ENCODE data around the gene TOR1A. TPM values are rescaled to one million over a fixed set of nuclear protein-coding genes. Genes with fewer than 3 reads are reported as not detected.
A peak's percentile ranks its signal among the peaks of the same experiment; 100 is the strongest.

TOR1A gene
- total RNA-seq, 1 donor from 2014 or later: 12.9 TPM

- Histone ChIP-seq H3K4me1 (no peaks in the 10 kb centered on the region), H3K27ac (replicated peaks) (no peak overlapping the region)
- intact Hi-C loops (cut with micrococcal nuclease): no loop called here
These were observed 55.5 kb downstream of the TOR1A start for GRCh38 chr9:129768486-129768885.

DNA sequence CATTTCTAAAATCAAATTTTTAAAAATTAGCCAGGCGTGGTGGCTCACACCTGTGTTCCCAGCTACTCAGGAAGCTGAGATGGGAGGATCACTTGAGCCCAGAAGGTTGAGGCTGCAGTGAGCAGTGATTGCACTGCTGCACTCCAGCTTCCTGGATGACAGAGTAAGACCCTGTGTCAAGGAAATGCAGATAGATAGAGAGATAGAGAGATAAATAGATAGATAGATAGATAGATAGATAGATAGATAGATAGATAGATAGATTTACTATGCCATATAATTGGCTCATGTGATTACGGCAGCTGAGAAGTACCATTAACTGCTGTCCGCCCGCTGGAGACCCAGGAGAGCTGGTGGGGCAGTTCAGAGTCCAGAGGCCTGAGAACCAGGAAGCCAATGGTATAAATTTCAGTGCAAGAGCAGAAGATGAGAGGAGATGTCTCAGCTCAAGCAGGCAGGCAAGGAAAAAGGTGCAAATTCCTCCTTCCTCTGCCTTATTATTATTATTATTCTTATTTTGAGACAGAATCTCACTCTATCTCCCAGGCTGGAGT lies 58.1 kb downstream of the TOR1A start:
- H3K9me3 ChIP-seq (replicated peaks): no peaks in the 10 kb centered on the region
- no peaks in the 10 kb centered on the region for H3K36me3 ChIP-seq
- no peak overlapping the region for H3K27ac ChIP-seq (replicated peaks)
- DNase-seq: no peak
- peaks cover 6% of the 10 kb centered on the region for H3K4me1 ChIP-seq
- H3K27me3 ChIP-seq (ENCODE audit: low read depth): no peaks in the 10 kb centered on the region
- TF ChIP-seq CTCF (IDR thresholded peaks at IDR 0.05; ENCODE audit: borderline replicate concordance): no peak
- intact Hi-C loops (cut with micrococcal nuclease): no loop called here
- H3K4me3 ChIP-seq: no peak overlapping the region

More at GRCh38 chr9:129768486-129768885, 55.5 kb downstream of the TOR1A start:
- no peaks in the 10 kb centered on the region for H3K36me3 ChIP-seq
- no peak overlapping the region for H3K4me3 ChIP-seq
- H3K27me3 ChIP-seq (ENCODE audit: low read depth): no peaks in the 10 kb centered on the region
- no peak for TF ChIP-seq CTCF (IDR thresholded peaks at IDR 0.05; ENCODE audit: borderline replicate concordance)
- no peak for DNase-seq
- H3K9me3 ChIP-seq (replicated peaks): no peaks in the 10 kb centered on the region

DNA sequence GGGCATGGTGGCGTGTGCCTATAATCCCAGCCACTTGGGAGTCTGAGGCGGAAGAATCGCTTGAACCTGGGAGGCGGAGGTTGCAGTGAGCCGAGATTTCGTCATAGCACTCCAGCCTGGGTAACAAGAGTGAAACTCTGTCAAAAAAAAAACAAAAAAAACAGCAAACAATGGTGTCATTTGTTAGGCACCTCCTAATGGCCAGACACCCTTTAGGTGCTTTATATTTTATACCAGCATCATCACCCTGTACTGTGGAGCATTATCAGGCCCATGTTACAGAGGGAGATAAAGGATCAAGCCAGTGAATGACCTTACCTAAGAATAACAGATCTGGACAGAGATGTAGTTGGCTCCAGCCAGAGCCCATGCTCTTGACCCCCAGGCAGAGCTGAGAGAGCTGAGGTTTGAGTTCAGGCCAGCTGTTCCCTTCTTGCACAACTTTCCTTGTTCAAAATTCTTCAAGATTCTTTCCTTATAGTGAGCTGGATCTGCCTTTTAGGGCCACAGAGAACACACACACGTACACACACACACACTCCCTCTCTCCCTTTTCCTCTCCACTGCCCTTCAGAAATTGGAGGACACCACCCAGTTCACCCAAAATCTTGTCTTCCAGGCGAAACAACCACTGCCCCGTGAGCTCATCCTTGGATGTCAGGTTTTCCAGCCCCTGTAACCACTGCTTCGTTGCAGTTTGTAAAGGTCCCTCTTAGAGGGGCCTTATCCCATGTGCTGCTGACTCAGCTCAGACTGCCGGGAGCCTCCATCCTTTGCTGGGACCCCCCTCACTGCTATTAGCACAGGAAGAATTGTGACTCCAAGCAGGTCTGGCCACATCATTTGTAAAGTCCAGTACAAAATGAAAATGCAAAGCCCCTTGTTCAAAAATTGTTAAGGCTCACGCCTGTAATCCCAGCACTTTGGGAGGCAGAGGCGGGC lies 60.7 kb downstream of the TOR1A start:
- Histone ChIP-seq H3K9me3 (replicated peaks) (no peaks in the 10 kb centered on the region), H3K4me1 (peaks cover 18% of the 10 kb centered on the region), H3K27ac (replicated peaks) (peak overlapping the region; percentile 80), H3K4me3 (no peak overlapping the region), H3K27me3 (ENCODE audit: low read depth) (no peaks in the 10 kb centered on the region), H3K36me3 (no peaks in the 10 kb centered on the region)
- no peak for TF ChIP-seq CTCF (IDR thresholded peaks at IDR 0.05; ENCODE audit: borderline replicate concordance)
- DNase-seq: peak; percentile 28
- intact Hi-C loops (cut with micrococcal nuclease): no loop called here

Small RNAs within 50 kb of the gene (microRNA-seq; reads per million reads assigned to microRNA genes)
- not detected for gene MIR6855

Other genes with a start within 250 kb of the TOR1A start
- not detected for gene C9orf50, start 203.0 kb downstream of the TOR1A start, total RNA-seq
- gene NTMT1, start 198.0 kb downstream of the TOR1A start, total RNA-seq: 63.4 TPM
- gene ASB6, start 182.0 kb downstream of the TOR1A start, total RNA-seq: 9.0 TPM
- gene PRRX2, start 158.5 kb downstream of the TOR1A start, total RNA-seq: 0.85 TPM
- 1.9 TPM for gene PTGES, start 71.1 kb downstream of the TOR1A start, total RNA-seq
- 10.6 TPM for gene TOR1B, start 21.0 kb downstream of the TOR1A start, total RNA-seq
- gene C9orf78, start 11.1 kb upstream of the TOR1A start, total RNA-seq: 30.0 TPM
- 13.2 TPM for gene USP20, start 11.3 kb upstream of the TOR1A start, total RNA-seq
- 20.5 TPM for gene FNBP1, start 219.1 kb upstream of the TOR1A start, total RNA-seq
- gene GPR107, start 229.8 kb upstream of the TOR1A start, total RNA-seq: 23.3 TPM